DND-41 (cell line): ENCODE data around the gene SLC2A9.
A peak's percentile ranks its signal among the peaks of the same experiment; 100 is the strongest.

Source experiments
- ATAC-seq: fragments of 200-7000 bp; cut with Tn5 transposase; 3 replicates; pipeline ENCODE4 v1.9.1; 2021; ENCODE audit warnings: low read depth; ENCODE audit not compliant: insufficient read depth
- DNase-seq: peaks from one replicate; pipeline ENCODE4 v3.0.0-alpha.2; 2020
- H2AFZ ChIP-seq: 2 replicates; pipeline ENCODE4 v1.6.0; 2012; ENCODE audit warnings: low read depth, low read length
- H3K27ac ChIP-seq: 2 replicates; pipeline ENCODE4 v1.5.1; 2012; ENCODE audit warnings: low read length, inconsistent platforms
- H3K27me3 ChIP-seq: fragments of 200-600 bp; sonication (generic); 2 replicates; pipeline ENCODE4 v1.6.0; 2012; ENCODE audit warnings: low read length, mild to moderate bottlenecking, inconsistent platforms; ENCODE audit not compliant: insufficient read depth, poor library complexity
- H3K36me3 ChIP-seq: 2 replicates; pipeline ENCODE4 v1.5.1; 2012; ENCODE audit warnings: low read length, inconsistent platforms; ENCODE audit not compliant: insufficient read depth
- H3K4me1 ChIP-seq: 2 replicates; pipeline ENCODE4 v1.5.1; 2012; ENCODE audit warnings: mild to moderate bottlenecking, low read length; ENCODE audit not compliant: insufficient read depth
- H3K4me2 ChIP-seq: 2 replicates; pipeline ENCODE4 v1.6.0; 2012; ENCODE audit warnings: mild to moderate bottlenecking, moderate library complexity, low read length, inconsistent platforms; ENCODE audit not compliant: insufficient read depth
- H3K4me3 ChIP-seq, 2 experiments: fragments of 200-600 bp in 1 of 2; shearing (Covaris generic) in 1 of 2; 2 replicates each; pipeline ENCODE4 v1.5.1; 2012 to 2016; ENCODE audit warnings: inconsistent platforms in 2 of 2, low read length in 2 of 2, mild to moderate bottlenecking in 2 of 2, low read depth in 1 of 2, moderate library complexity in 1 of 2
- H3K79me2 ChIP-seq: 2 replicates; pipeline ENCODE4 v1.6.0; 2012; ENCODE audit warnings: low read length, inconsistent platforms; ENCODE audit not compliant: insufficient read depth
- H3K9ac ChIP-seq: 2 replicates; pipeline ENCODE4 v1.6.0; 2012; ENCODE audit warnings: low read depth, mild to moderate bottlenecking, inconsistent platforms, low read length, moderate library complexity
- H3K9me3 ChIP-seq: 2 replicates; pipeline ENCODE4 v1.5.1; 2012; ENCODE audit warnings: low read length, moderate library complexity, mild to moderate bottlenecking, inconsistent platforms; ENCODE audit not compliant: insufficient read depth, severe bottlenecking
- H4K20me1 ChIP-seq: 2 replicates; pipeline ENCODE4 v1.6.0; 2012; ENCODE audit warnings: low read length; ENCODE audit not compliant: insufficient read depth
- CTCF ChIP-seq: IDR thresholded peaks from 2 replicates; pipeline ENCODE4 v1.5.1; 2012; ENCODE audit warnings: borderline replicate concordance, low read length, moderate library complexity, mild to moderate bottlenecking; ENCODE audit not compliant: poor library complexity, severe bottlenecking; ENCODE audit errors: extremely low read depth
- EZH2 ChIP-seq: IDR thresholded peaks from 3 replicates; pipeline ENCODE4 v1.6.1; 2012; ENCODE audit warnings: borderline replicate concordance, low read depth, mild to moderate bottlenecking, moderate library complexity, low read length, inconsistent platforms; ENCODE audit not compliant: severe bottlenecking

The SLC2A9 gene

GRCh38 chr4:9825049-9825448 lies 196.2 kb downstream of the SLC2A9 start:
- Histone ChIP-seq H3K4me1 (no peaks in the 10 kb centered on the region; the same call in 1 of the 2 replicates), H3K27ac (no peak overlapping the region), H4K20me1 (no peaks in the 10 kb centered on the region), H3K4me2 (no peak overlapping the region), H3K9ac (no peak overlapping the region), H3K36me3 (no peaks in the 10 kb centered on the region), H3K4me3 (no peak overlapping the region), H3K9me3 (no peaks in the 10 kb centered on the region), H2AFZ (no peak overlapping the region), H3K27me3 (no peaks in the 10 kb centered on the region), H3K79me2 (no peaks in the 10 kb centered on the region)
- ATAC-seq, result peak; percentile 88
- DNase-seq, result peak; percentile 27
- TF ChIP-seq EZH2 (no peak), CTCF (no peak)

GRCh38 chr4:9820343-9820742 lies 201.0 kb downstream of the SLC2A9 start:
- H3K4me1 ChIP-seq, result no peaks in the 10 kb centered on the region; the same call in 1 of the 2 replicates

GRCh38 chr4:9816285-9816684 lies 205.0 kb downstream of the SLC2A9 start:
- H2AFZ ChIP-seq, result no peak overlapping the region
- H3K27ac ChIP-seq, result no peak overlapping the region
- DNase-seq (no peak), ATAC-seq (no peak)
- no peaks in the 10 kb centered on the region for H3K9me3 ChIP-seq
- no peaks in the 10 kb centered on the region for H3K4me1 ChIP-seq
- H3K9ac ChIP-seq, result no peak overlapping the region
- H3K27me3 ChIP-seq, result no peaks in the 10 kb centered on the region
- H3K4me2 ChIP-seq, result no peak overlapping the region
- TF ChIP-seq CTCF, result no peak
- no peaks in the 10 kb centered on the region for H3K36me3 ChIP-seq
- H3K79me2 ChIP-seq, result no peaks in the 10 kb centered on the region
- no peak overlapping the region for H3K4me3 ChIP-seq
- H4K20me1 ChIP-seq, result no peaks in the 10 kb centered on the region

More at GRCh38 chr4:9820343-9820742, 201.0 kb downstream of the SLC2A9 start:
- Histone ChIP-seq H3K27ac (no peak overlapping the region), H3K4me2 (no peak overlapping the region), H3K27me3 (no peaks in the 10 kb centered on the region), H3K9ac (no peak overlapping the region), H3K9me3 (no peaks in the 10 kb centered on the region), H4K20me1 (no peaks in the 10 kb centered on the region), H3K79me2 (no peaks in the 10 kb centered on the region), H3K4me3 (no peak overlapping the region), H3K36me3 (no peaks in the 10 kb centered on the region), H2AFZ (no peak overlapping the region)
- DNase-seq, result no peak
- TF ChIP-seq EZH2 (no peak), CTCF (no peak)
- ATAC-seq, result no peak
